GM10266 (cell line): ENCODE results near the gene FAM32A.

ENCODE experiments used
- DNase-seq: peaks from one replicate; pipeline ENCODE4 v3.0.0; 2012; ENCODE audit errors: extremely low spot score
- CTCF ChIP-seq: IDR thresholded peaks from 2 replicates; pipeline ENCODE4 v1.5.1; 2012; ENCODE audit warnings: mild to moderate bottlenecking, low read depth; ENCODE audit not compliant: control insufficient read depth, insufficient read depth; ENCODE audit errors: missing control alignments

The FAM32A gene

GRCh38 chr19:16232127-16232526 is 46.9 kb downstream of the FAM32A start:
- DNase-seq, result no peak
- TF ChIP-seq CTCF, result no peak

- TF ChIP-seq CTCF, result no peak
Measured at GRCh38 chr19:16232568-16232967, 47.4 kb downstream of the FAM32A start.

GRCh38 chr19:16233081-16233776 is 48.0 kb downstream of the FAM32A start:
- no peak for TF ChIP-seq CTCF

More at GRCh38 chr19:16232568-16232967, 47.4 kb downstream of the FAM32A start:
- no peak for DNase-seq

GRCh38 chr19:16233836-16234551 is 48.8 kb downstream of the FAM32A start:
- DNase-seq, result no peak
- TF ChIP-seq CTCF, result no peak

More at GRCh38 chr19:16233081-16233776, 48.0 kb downstream of the FAM32A start:
- DNase-seq, result no peak

GRCh38 chr19:16234552-16235445 is 49.6 kb downstream of the FAM32A start:
- TF ChIP-seq CTCF, result no peak

GRCh38 chr19:16235811-16236652 is 50.8 kb downstream of the FAM32A start:
- no peak for TF ChIP-seq CTCF
- DNase-seq, result no peak

More at GRCh38 chr19:16234552-16235445, 49.6 kb downstream of the FAM32A start:
- DNase-seq, result no peak
